Uterus (tissue), 2 donors: ENCODE measurements around the gene SRC.
A peak's percentile ranks its signal among the peaks of the same experiment; 100 is the strongest.

ENCODE experiments used
- POLR2A ChIP-seq, 2 donors: fragments of 450-650 bp; IDR thresholded peaks; one replicate each; pipeline ENCODE4 v1.6.1; 2016; ENCODE audit warnings: antibody characterized with exemption in 2 of 2, mild to moderate bottlenecking in 1 of 2, moderate library complexity in 1 of 2
- TF ChIP-seq, protein P1 (sequence below), 4 experiments: fragments of 200-600 bp in 2 of 4; fragments of 450-650 bp in 2 of 4; sonication (generic) in 2 of 4; IDR thresholded peaks; one replicate each; pipeline ENCODE4 v1.5.1; 2016 to 2019; ENCODE audit warnings: antibody characterized with exemption in 4 of 4, mild to moderate bottlenecking in 2 of 4, moderate library complexity in 1 of 4

DNA sequence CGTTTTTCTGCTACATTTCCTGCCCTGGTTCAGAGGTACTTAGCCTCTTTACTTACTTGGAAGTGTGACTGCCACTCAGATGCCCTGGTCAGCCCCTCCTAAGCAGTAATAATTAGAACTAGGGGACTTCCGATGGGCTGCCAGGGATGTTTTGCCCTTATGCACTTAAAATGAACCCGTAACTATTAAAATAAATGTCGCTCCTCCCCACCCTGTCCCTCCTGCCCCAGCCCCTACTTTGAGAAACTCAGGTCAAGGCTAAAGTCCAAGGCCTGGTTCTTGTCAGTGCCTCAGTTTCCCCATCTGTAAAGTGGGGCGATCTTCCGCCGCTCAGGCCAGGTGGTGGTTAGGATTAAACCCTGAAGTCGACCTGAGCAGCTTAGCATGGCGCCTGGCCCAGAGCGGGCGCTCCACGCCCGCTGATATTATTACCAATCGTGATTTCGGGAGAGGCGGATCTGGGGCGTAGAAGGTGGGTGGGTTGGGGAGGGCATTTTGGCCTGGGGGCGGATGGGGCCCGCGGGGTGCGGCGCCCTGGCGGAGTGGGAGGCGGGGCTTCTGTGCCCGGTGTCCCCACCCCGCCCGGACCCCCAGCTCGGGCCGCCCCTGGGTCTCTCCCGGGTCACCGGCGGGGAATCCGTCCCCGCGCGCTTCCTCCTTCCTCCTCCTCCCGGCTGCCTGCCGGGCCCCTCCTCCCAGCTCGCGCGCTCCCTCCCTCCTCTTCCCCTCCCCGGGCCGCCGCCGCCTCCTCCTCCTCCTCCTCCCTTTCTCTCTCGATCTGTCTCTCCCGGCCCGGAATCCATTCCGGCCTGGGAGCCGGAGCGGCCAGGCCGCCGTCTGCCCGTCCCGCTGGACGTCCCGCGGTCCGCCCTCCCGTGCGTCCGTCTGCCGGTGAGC, at the start of gene SRC:
- TF ChIP-seq POLR2A (IDR thresholded peaks at IDR 0.05): peak; percentile 58 to 64
- TF ChIP-seq, protein P1, sequence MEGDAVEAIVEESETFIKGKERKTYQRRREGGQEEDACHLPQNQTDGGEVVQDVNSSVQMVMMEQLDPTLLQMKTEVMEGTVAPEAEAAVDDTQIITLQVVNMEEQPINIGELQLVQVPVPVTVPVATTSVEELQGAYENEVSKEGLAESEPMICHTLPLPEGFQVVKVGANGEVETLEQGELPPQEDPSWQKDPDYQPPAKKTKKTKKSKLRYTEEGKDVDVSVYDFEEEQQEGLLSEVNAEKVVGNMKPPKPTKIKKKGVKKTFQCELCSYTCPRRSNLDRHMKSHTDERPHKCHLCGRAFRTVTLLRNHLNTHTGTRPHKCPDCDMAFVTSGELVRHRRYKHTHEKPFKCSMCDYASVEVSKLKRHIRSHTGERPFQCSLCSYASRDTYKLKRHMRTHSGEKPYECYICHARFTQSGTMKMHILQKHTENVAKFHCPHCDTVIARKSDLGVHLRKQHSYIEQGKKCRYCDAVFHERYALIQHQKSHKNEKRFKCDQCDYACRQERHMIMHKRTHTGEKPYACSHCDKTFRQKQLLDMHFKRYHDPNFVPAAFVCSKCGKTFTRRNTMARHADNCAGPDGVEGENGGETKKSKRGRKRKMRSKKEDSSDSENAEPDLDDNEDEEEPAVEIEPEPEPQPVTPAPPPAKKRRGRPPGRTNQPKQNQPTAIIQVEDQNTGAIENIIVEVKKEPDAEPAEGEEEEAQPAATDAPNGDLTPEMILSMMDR (IDR thresholded peaks at IDR 0.05): no peak
